ENCODE measurements around the gene SKAP2. TPM values are rescaled to one million over a fixed set of nuclear protein-coding genes. Genes with fewer than 3 reads are reported as not detected.

Gene SKAP2
- total and polyA plus RNA-seq, 2 of the 13 experiments (the other 11 are each of a cell fraction or from before 2014, with no cell fraction given): 3.6 to 12.9 TPM

DNA sequence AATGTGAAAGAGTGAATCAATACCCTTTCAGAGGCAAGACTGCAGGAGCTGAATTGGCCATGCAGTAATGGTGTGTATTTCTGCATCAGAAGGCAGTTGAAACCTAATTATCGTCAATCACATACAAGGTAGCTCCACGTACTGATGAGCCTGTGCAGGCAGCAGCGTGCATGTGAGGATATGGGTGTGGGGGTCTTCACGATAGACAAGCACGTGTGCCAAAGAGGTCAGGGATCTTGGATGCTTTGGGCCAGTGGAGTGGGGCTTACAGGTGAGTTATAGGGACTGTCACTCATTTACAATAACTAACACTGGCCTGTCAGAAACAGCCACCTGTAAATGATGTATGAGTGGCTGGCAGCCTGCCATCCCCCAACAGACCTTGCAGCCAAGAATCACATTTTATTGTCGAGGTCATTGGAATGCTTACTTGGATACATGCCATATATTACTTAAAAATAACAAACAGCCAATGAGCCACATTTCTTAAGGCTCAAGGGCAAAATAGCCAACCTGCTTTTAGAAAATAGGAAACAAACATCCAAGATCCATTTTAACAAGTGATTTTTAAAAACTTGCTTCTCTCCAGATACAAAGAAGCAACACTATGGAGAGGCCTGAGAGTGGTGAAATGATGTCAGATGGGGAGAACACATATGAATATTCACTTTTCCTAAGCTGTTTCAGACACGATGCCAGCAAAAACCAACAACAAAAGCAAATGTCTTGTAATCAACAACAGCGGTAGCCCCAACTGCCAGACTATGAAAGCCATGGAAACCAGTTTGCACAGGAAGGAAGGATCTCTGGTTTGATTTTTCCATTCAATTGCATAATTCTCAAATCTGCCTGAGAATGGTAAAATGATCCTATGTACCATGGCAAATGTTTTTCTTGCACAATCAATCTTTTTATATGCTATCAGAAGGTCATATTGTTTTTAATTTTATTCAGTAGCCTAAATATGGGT lies 210.7 kb downstream of the SKAP2 start:
- no peak for DNase-seq (ENCODE audit: low spot score)
- ChIA-PET CTCF (ENCODE audit: low intra/inter-chr PET ratio, low total read pairs) (no interaction called here), POLR2A (no interaction called here)
- Histone ChIP-seq H2AFZ (ENCODE audit: low read length) (no peak overlapping the region), H3K27ac (ENCODE audit: extremely low read length, insufficient read depth, low read length) (no peak overlapping the region), H3K9ac (ENCODE audit: insufficient read depth, low read depth, low read length) (no peak overlapping the region), H3K4me3 (replicated peaks in 1 of 3; ENCODE audit: insufficient read depth in 1 of 3, low read depth in 2 of 3, low read length in 3 of 3) (no peak overlapping the region), H3K9me3 (ENCODE audit: low read length) (no peaks in the 10 kb centered on the region), H3K36me3 (replicated peaks in 1 of 2; ENCODE audit: control insufficient read depth in 1 of 2, insufficient read depth in 2 of 2, low read length in 2 of 2) (no peaks in the 10 kb centered on the region), H3K27me3 (ENCODE audit: control insufficient read depth in 1 of 2, insufficient read depth in 2 of 2, low read length in 2 of 2) (no peaks in the 10 kb centered on the region), H4K20me1 (ENCODE audit: insufficient read depth, low read length) (no peaks in the 10 kb centered on the region), H3K79me2 (ENCODE audit: insufficient read depth, low read length) (no peaks in the 10 kb centered on the region), H3K4me2 (ENCODE audit: low read depth, low read length) (no peak overlapping the region), H3K4me1 (ENCODE audit: insufficient read depth, low read length) (no peaks in the 10 kb centered on the region)
- BruUV-seq (replicated peaks): no TSS peak
- in situ Hi-C loops (cut with HindIII; ENCODE audit: extremely low pct_ligation_motif_present, low pct_unique_long_range_greater_than_20kb) (loop anchor here (25.0 kb wide), 1 partner anchor 566 kb away; no protein-coding TSS in a partner anchor), intact Hi-C loops (cut with micrococcal nuclease; ENCODE audit: unreplicated experiment) (no loop called here)
- TF ChIP-seq CEBPB (IDR thresholded peaks at IDR 0.05; ENCODE audit: borderline replicate concordance, low read depth, low read length) (0 out of 2 replicates have a peak, but pooled peaks have one; percentile 25), ZNF768 (CRISPR knock-in tag; IDR thresholded peaks at IDR 0.05) (no peak)
- 79% methylated on average over 8 of the region's 8 CpGs for WGBS (ENCODE audit: low lambda C conversion rate)
- ATAC-seq: no peak
- no peak for FAIRE-seq

- ChIA-PET CTCF (ENCODE audit: low intra/inter-chr PET ratio, low total read pairs) (no interaction called here), POLR2A (no interaction called here)
- Histone ChIP-seq H3K27ac (ENCODE audit: extremely low read length, insufficient read depth, low read length) (no peak overlapping the region), H3K4me2 (ENCODE audit: low read depth, low read length) (no peak overlapping the region), H4K20me1 (ENCODE audit: insufficient read depth, low read length) (no peaks in the 10 kb centered on the region), H3K4me3 (replicated peaks in 1 of 3; ENCODE audit: insufficient read depth in 1 of 3, low read depth in 2 of 3, low read length in 3 of 3) (no peak overlapping the region), H3K79me2 (ENCODE audit: insufficient read depth, low read length) (no peaks in the 10 kb centered on the region), H3K27me3 (ENCODE audit: control insufficient read depth in 1 of 2, insufficient read depth in 2 of 2, low read length in 2 of 2) (no peaks in the 10 kb centered on the region), H3K9me3 (ENCODE audit: low read length) (no peaks in the 10 kb centered on the region), H3K9ac (ENCODE audit: insufficient read depth, low read depth, low read length) (no peak overlapping the region), H3K4me1 (ENCODE audit: insufficient read depth, low read length) (no peaks in the 10 kb centered on the region), H2AFZ (ENCODE audit: low read length) (no peak overlapping the region), H3K36me3 (replicated peaks in 1 of 2; ENCODE audit: control insufficient read depth in 1 of 2, insufficient read depth in 2 of 2, low read length in 2 of 2) (no peaks in the 10 kb centered on the region)
- DNase-seq (ENCODE audit: low spot score) (no peak), ATAC-seq (no peak), FAIRE-seq (no peak)
- whole genome bisulfite sequencing (ENCODE audit: low lambda C conversion rate): 77% methylated on average over 8 of the region's 8 CpGs
- intact Hi-C loops (cut with micrococcal nuclease; ENCODE audit: unreplicated experiment) (no loop called here), in situ Hi-C loops (cut with HindIII; ENCODE audit: extremely low pct_ligation_motif_present, low pct_unique_long_range_greater_than_20kb) (loop anchor here (25.0 kb wide), 1 partner anchor 565 kb away; no protein-coding TSS in a partner anchor)
- no TSS peak for BruUV-seq (replicated peaks)
- TF ChIP-seq FOXO1 (CRISPR knock-in tag; IDR thresholded peaks at IDR 0.05): no peak
- no peak for TF ChIP-seq JDP2 (CRISPR knock-in tag; IDR thresholded peaks at IDR 0.05; ENCODE audit: borderline replicate concordance)
- TF ChIP-seq CC2D1A (CRISPR knock-in tag; IDR thresholded peaks at IDR 0.05): no peak
- TF ChIP-seq ZNF12 (CRISPR knock-in tag; IDR thresholded peaks at IDR 0.05): no peak
- no peak for TF ChIP-seq KLF15 (CRISPR knock-in tag; IDR thresholded peaks at IDR 0.05; ENCODE audit: borderline replicate concordance)
- TF ChIP-seq ZNF546 (CRISPR knock-in tag; conservative IDR thresholded peaks at IDR 0.05): no peak
- TF ChIP-seq ZNF782 (CRISPR knock-in tag; IDR thresholded peaks at IDR 0.05; ENCODE audit: borderline replicate concordance): no peak
- no peak for TF ChIP-seq PREB (CRISPR knock-in tag; IDR thresholded peaks at IDR 0.05)
- no peak for TF ChIP-seq KLF11 (CRISPR knock-in tag; IDR thresholded peaks at IDR 0.05)
- no peak for TF ChIP-seq POLR2AphosphoS2 (IDR thresholded peaks at IDR 0.05; ENCODE audit: low read depth, low read length)
- no peak for TF ChIP-seq PATZ1 (CRISPR knock-in tag; IDR thresholded peaks at IDR 0.05)
- TF ChIP-seq EEA1 (CRISPR knock-in tag; IDR thresholded peaks at IDR 0.05; ENCODE audit: borderline replicate concordance): no peak
These were observed 211.8 kb downstream of the SKAP2 start for GRCh38 chr7:26652401-26653100.
